Measurements from ENCODE around the gene INPP5F.
"Not testable (repeated sequence)": the region's sequence is repeated elsewhere in the genome, so short reads cannot be mapped to it uniquely, and the experiment has no call there.

Gene INPP5F

GRCh38 chr10:119782981-119783664, 57.3 kb downstream of the INPP5F start:
- DNase-seq (ENCODE audit: low read depth) = no peak
- no peak for TF ChIP-seq CTCF (conservative IDR thresholded peaks at IDR 0.05; ENCODE audit: control insufficient read depth, insufficient read depth, low read depth, low read length)
- no peak overlapping the region for H3K4me3 ChIP-seq (ENCODE audit: control insufficient read depth, low read depth, low read length)

DNA sequence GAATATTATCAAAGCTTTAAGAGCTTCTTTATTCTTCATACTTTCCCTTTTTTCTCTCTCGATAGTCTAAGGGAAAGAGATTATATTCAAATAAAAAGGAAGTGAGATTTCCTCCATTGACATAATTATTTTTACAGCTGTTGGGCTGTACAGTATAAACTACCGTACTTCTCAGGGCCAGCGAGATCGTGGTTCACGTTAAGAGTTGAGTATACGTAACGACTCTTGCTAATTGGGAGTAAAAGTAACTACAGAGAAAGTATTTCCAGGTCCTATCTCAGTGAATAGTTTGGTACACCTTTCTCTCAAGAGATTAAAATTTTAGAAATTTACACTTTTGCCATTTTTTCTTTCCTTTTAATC, 57.8 kb downstream of the INPP5F start:
- no peak overlapping the region for H3K4me3 ChIP-seq (ENCODE audit: control insufficient read depth, low read depth, low read length)
- no peak for DNase-seq (ENCODE audit: low read depth)
- TF ChIP-seq CTCF (conservative IDR thresholded peaks at IDR 0.05; ENCODE audit: control insufficient read depth, insufficient read depth, low read depth, low read length) = no peak

- TF ChIP-seq CTCF (conservative IDR thresholded peaks at IDR 0.05; ENCODE audit: control insufficient read depth, insufficient read depth, low read depth, low read length) = no peak
- no peak for DNase-seq (ENCODE audit: low read depth)
- no peak overlapping the region for H3K4me3 ChIP-seq (ENCODE audit: control insufficient read depth, low read depth, low read length)
These were observed 58.7 kb downstream of the INPP5F start for GRCh38 chr10:119784340-119785067.

- DNase-seq (ENCODE audit: low read depth) = no peak
- no peak for TF ChIP-seq CTCF (conservative IDR thresholded peaks at IDR 0.05; ENCODE audit: control insufficient read depth, insufficient read depth, low read depth, low read length)
- no peak overlapping the region for H3K4me3 ChIP-seq (ENCODE audit: control insufficient read depth, low read depth, low read length)
These were observed 60.4 kb downstream of the INPP5F start for GRCh38 chr10:119786117-119786769.

- not testable (repeated sequence) for H3K4me3 ChIP-seq (ENCODE audit: control insufficient read depth, low read depth, low read length); DNase-seq (ENCODE audit: low read depth)
These were observed 69.3 kb downstream of the INPP5F start for GRCh38 chr10:119795101-119795500.

GRCh38 chr10:119796039-119796438, 70.2 kb downstream of the INPP5F start:
- TF ChIP-seq CTCF (conservative IDR thresholded peaks at IDR 0.05; ENCODE audit: control insufficient read depth, insufficient read depth, low read depth, low read length) = no peak
- H3K4me3 ChIP-seq (ENCODE audit: control insufficient read depth, low read depth, low read length) = no peak overlapping the region
- no peak for DNase-seq (ENCODE audit: low read depth)

- no peak for TF ChIP-seq CTCF (conservative IDR thresholded peaks at IDR 0.05; ENCODE audit: control insufficient read depth, insufficient read depth, low read depth, low read length)
These were observed 75.3 kb downstream of the INPP5F start for GRCh38 chr10:119801176-119801575.

More at GRCh38 chr10:119801176-119801575, 75.3 kb downstream of the INPP5F start:
- no peak for DNase-seq (ENCODE audit: low read depth)
- no peak overlapping the region for H3K4me3 ChIP-seq (ENCODE audit: control insufficient read depth, low read depth, low read length)
